PC-3 (cell line): ENCODE data around the gene BSG.

Source experiments
- CTCF ChIP-seq: fragments of 300-600 bp; sonication (generic); conservative IDR thresholded peaks from 2 replicates; pipeline ENCODE4 v1.5.1; 2017; ENCODE audit warnings: antibody characterized with exemption, low read depth, mild to moderate bottlenecking, low read length
- EZH2 ChIP-seq: fragments of 300-600 bp; sonication (generic); IDR thresholded peaks from one replicate; pipeline ENCODE4 v1.6.1; 2017; ENCODE audit warnings: antibody characterized with exemption, mild to moderate bottlenecking, low read length; ENCODE audit not compliant: unreplicated experiment
- EZH2phosphoT487 ChIP-seq: fragments of 300-600 bp; sonication (generic); IDR thresholded peaks from 2 replicates; pipeline ENCODE4 v1.6.1; 2018; ENCODE audit warnings: mild to moderate bottlenecking, antibody characterized with exemption, low read length, borderline replicate concordance

GRCh38 chr19:566403-566802 is 6.0 kb upstream of the BSG start:
- no peak for TF ChIP-seq CTCF
- no peak for TF ChIP-seq EZH2
- no peak for TF ChIP-seq EZH2phosphoT487
